Sigmoid colon (tissue), 7 donors: ENCODE results near the gene RHBDF2. TPM values are rescaled to one million over a fixed set of nuclear protein-coding genes. Genes with fewer than 3 reads are reported as not detected.

ENCODE experiments used
- DNase-seq: peaks from one replicate; pipeline ENCODE4 v3.0.0-alpha.2; 2019
- H3K27ac ChIP-seq, 4 donors: fragments of 200-600 bp; sonication (generic); one replicate each; pipeline ENCODE4 v1.5.1; 2016 to 2019; ENCODE audit warnings: mild to moderate bottlenecking in 1 of 4
- H3K27me3 ChIP-seq, 3 donors: fragments of 200-600 bp; sonication (generic); one replicate each; pipeline ENCODE4 v1.5.1; 2019; ENCODE audit warnings: mild to moderate bottlenecking in 1 of 3
- H3K36me3 ChIP-seq, 4 donors: fragments of 200-600 bp; sonication (generic); one replicate each; pipeline ENCODE4 v1.5.1; 2016 to 2019
- H3K4me1 ChIP-seq, 4 donors: fragments of 200-600 bp; sonication (generic); one replicate each; pipeline ENCODE4 v1.5.1; 2017 to 2019
- H3K4me3 ChIP-seq, 4 donors: fragments of 200-600 bp; sonication (generic); one replicate each; pipeline ENCODE4 v1.5.1; 2017 to 2019; ENCODE audit warnings: mild to moderate bottlenecking in 2 of 4, moderate library complexity in 1 of 4
- H3K9me3 ChIP-seq, 4 donors: fragments of 200-600 bp in 3 of 4; sonication (generic) in 3 of 4; one replicate each; pipeline versions ENCODE4 v1.5.1 to v1.6.1; 2013 to 2019
- EP300 ChIP-seq, 4 donors: sonication (generic); formaldehyde crosslinking; IDR thresholded peaks; one replicate each; pipeline ENCODE4 v1.6.1; 2017; ENCODE audit warnings: antibody characterized with exemption in 4 of 4
- POLR2A ChIP-seq, 2 donors: fragments of 450-650 bp; IDR thresholded peaks; one replicate each; pipeline ENCODE4 v1.6.1; 2016; ENCODE audit warnings: antibody characterized with exemption in 2 of 2, mild to moderate bottlenecking in 2 of 2, moderate library complexity in 2 of 2
- POLR2AphosphoS5 ChIP-seq, 4 donors: sonication (generic); formaldehyde crosslinking; IDR thresholded peaks; one replicate each; pipeline ENCODE4 v1.6.1; 2017; ENCODE audit warnings: antibody characterized with exemption in 4 of 4
- WGBS, 2 donors: extraction: QIAGEN DNeasy Blood & Tissue Kit; methylation state at CpG; one replicate each; pipeline ENCODE4 v1.1.7; 2013; 5-methylcytosine and 5-hydroxymethylcytosine counted together
- intact Hi-C: fragments of 100-400 bp; cut with DNase I; formaldehyde crosslinking; loops from one replicate; pipeline ENCODE4 v1.15.1; 2023
- polyA plus RNA-seq, 3 donors: library from polyadenylated mRNA; stranded (reverse); fragments of 200-250 nt; gene quantifications; one replicate each; pipeline ENCODE4 v1.2.3, GENCODE V29; 2013
- total RNA-seq, 4 donors: library from RNA; depleted of rRNA; stranded (reverse); fragments of >200 nt; gene quantifications; one replicate each; pipeline ENCODE4 v1.1.0, GENCODE V29; 2016
- TF ChIP-seq, protein P1 (sequence below), 4 experiments: fragments of 450-650 bp in 3 of 4; fragments of 200-600 bp in 1 of 4; IDR thresholded peaks; one replicate each; pipeline ENCODE4 v1.5.1; 2016 to 2019; ENCODE audit warnings: antibody characterized with exemption in 4 of 4, mild to moderate bottlenecking in 3 of 4, moderate library complexity in 2 of 4
- donor health status: healthy with polysubstance abuse.
- donor health status: Bipolar disorder and iron deficiency.
- donor health status: healthy.

RHBDF2 gene
- total and polyA plus RNA-seq, 7 donors = 1.2 to 35.7 (median 11.1) TPM

DNA sequence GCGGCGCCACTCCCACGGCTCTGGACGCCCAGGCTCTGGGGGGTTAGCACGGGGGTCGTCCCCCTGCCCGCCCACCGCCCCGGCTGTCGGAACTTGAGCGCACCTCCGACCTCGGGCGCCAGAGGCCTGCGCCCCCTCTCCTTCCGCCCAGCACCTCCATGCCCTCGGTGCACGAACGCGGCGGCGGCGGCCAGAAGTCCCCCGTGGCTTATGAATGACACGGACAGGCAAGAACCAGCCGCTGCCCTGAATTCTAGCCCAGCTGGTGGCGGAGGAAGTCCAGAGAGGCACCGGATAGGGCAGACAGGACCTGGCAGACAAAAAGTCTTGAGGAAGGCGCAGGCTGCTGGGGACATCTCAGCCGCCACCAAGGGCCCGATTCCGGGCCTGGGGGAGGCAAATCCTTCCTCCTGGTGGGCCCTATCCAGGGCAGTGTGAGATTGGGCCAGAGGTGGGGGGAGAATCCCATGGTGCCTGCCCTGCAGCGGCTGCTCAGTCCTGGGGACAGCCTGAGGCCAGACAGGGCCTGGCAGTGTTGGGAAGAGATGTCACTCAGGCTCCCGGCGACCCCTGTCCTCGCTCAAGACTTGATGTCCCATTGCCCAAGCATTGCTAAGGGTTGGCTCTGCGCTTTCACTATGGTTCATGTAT, 37.2 kb upstream of the RHBDF2 start:
- Histone ChIP-seq H3K27me3 (peaks cover 14 to 53% (median 41%) of the 10 kb centered on the region in 3 donors), H3K9me3 (no peaks in the 10 kb centered on the region), H3K36me3 (no peaks in the 10 kb centered on the region), H3K4me3 (peak overlapping the region; percentile 32 to 54 (median 48)), H3K27ac (peak overlapping the region; percentile 65 to 79 (median 74)), H3K4me1 (peaks cover 0 to 41% (median 29%) of the 10 kb centered on the region in 4 donors)
- TF ChIP-seq POLR2A (IDR thresholded peaks at IDR 0.05) = no peak
- no peak for TF ChIP-seq EP300 (IDR thresholded peaks at IDR 0.05)
- no peak for TF ChIP-seq POLR2AphosphoS5 (IDR thresholded peaks at IDR 0.05)
- WGBS, 2 donors = 26 to 32% methylated on average over 37 of the region's 37 CpGs
- intact Hi-C loops = no loop called here
- DNase-seq = no peak

- WGBS, 2 donors = 2% methylated on average over 95 of the region's 95 CpGs
- Histone ChIP-seq H3K4me1 (peaks cover 0 to 37% (median 29%) of the 10 kb centered on the region in 4 donors), H3K36me3 (no peaks in the 10 kb centered on the region), H3K4me3 (peak within 1 kb of the TSS; percentile 34 to 54 (median 48)), H3K27me3 (peaks cover 14 to 46% (median 39%) of the 10 kb centered on the region in 3 donors), H3K27ac (peak within 1 kb of the TSS; percentile 65 to 79 (median 74)), H3K9me3 (no peaks in the 10 kb centered on the region)
- DNase-seq = no peak
- intact Hi-C loops = no loop called here
- TF ChIP-seq POLR2A (IDR thresholded peaks at IDR 0.05) = no peak
- TF ChIP-seq, protein P1, sequence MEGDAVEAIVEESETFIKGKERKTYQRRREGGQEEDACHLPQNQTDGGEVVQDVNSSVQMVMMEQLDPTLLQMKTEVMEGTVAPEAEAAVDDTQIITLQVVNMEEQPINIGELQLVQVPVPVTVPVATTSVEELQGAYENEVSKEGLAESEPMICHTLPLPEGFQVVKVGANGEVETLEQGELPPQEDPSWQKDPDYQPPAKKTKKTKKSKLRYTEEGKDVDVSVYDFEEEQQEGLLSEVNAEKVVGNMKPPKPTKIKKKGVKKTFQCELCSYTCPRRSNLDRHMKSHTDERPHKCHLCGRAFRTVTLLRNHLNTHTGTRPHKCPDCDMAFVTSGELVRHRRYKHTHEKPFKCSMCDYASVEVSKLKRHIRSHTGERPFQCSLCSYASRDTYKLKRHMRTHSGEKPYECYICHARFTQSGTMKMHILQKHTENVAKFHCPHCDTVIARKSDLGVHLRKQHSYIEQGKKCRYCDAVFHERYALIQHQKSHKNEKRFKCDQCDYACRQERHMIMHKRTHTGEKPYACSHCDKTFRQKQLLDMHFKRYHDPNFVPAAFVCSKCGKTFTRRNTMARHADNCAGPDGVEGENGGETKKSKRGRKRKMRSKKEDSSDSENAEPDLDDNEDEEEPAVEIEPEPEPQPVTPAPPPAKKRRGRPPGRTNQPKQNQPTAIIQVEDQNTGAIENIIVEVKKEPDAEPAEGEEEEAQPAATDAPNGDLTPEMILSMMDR (IDR thresholded peaks at IDR 0.05) = no peak
- TF ChIP-seq POLR2AphosphoS5 (IDR thresholded peaks at IDR 0.05) = no peak
- TF ChIP-seq EP300 (IDR thresholded peaks at IDR 0.05) = no peak
Observed at GRCh38 chr17:76537578-76538280, 36.5 kb upstream of the RHBDF2 start, which contains the start of gene CYGB. Gene CYGB, minus strand, starts transcription at chr17:76537709. Its CDS starts 167 bp downstream, at chr17:76537542.

GRCh38 chr17:76537288-76537577, 36.0 kb upstream of the RHBDF2 start:
- TF ChIP-seq EP300 (IDR thresholded peaks at IDR 0.05) = no peak
- no peak for TF ChIP-seq POLR2A (IDR thresholded peaks at IDR 0.05)
- TF ChIP-seq POLR2AphosphoS5 (IDR thresholded peaks at IDR 0.05) = no peak
- TF ChIP-seq, protein P1 (IDR thresholded peaks at IDR 0.05) = no peak
- H3K4me1 ChIP-seq = peaks cover 0 to 37% (median 29%) of the 10 kb centered on the region in 4 donors

DNA sequence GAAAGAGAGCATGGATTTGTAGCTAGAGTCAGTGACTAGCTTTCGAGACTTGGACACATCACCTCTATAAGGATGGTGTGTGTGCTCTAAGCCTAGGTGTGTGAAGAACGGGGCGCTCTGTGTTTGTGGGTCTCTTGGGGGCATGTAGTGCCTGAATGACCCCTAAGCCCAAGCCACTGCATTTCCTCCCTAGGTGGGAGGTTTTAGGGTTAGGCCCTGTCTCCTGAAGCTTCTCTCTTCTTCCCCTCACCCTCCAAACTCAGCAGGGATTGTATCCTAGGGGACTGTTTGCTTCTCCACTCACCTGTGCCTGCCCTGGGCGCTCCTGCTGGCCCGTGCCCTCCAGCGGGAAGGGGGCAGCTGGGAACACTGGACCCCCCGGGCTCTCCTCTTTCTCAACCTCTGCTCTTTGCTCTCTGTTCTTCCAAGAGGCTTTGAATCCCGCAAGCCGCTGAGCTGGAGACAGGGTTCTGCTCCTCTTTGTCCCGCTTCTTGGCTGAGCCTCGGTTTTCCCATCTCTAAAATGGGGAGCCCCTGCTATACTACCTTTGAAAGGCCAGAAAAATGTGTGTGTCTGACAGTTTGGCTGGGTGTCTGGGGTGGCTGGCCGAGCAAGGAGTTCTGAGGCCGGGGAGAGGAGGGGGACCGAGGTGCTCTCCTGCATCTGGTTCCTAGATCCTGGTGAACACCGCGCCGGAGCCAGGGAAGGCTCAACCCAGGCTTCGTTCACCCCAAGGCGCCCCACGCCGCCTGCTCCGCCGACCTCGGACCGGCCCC, 35.5 kb upstream of the RHBDF2 start:
- Histone ChIP-seq H3K9me3 (no peaks in the 10 kb centered on the region), H3K27me3 (peaks cover 14 to 40% (median 31%) of the 10 kb centered on the region in 3 donors), H3K27ac (peak overlapping the region; percentile 65 to 79 (median 74)), H3K36me3 (no peaks in the 10 kb centered on the region), H3K4me1 (peaks cover 0 to 38% (median 30%) of the 10 kb centered on the region in 4 donors), H3K4me3 (peak overlapping the region; percentile 34 to 54 (median 48))
- 67 to 70% methylated on average over 25 of the region's 25 CpGs for WGBS, 2 donors
- intact Hi-C loops = no loop called here
- DNase-seq = no peak
- TF ChIP-seq POLR2AphosphoS5 (IDR thresholded peaks at IDR 0.05) = no peak
- TF ChIP-seq POLR2A (IDR thresholded peaks at IDR 0.05) = no peak
- no peak for TF ChIP-seq EP300 (IDR thresholded peaks at IDR 0.05)
- TF ChIP-seq, protein P1 (IDR thresholded peaks at IDR 0.05) = no peak

More at GRCh38 chr17:76537288-76537577, 36.0 kb upstream of the RHBDF2 start:
- peaks cover 14 to 41% (median 34%) of the 10 kb centered on the region in 3 donors for H3K27me3 ChIP-seq
- H3K4me3 ChIP-seq = peak overlapping the region; percentile 34 to 54 (median 48)
- no peaks in the 10 kb centered on the region for H3K36me3 ChIP-seq
- peak overlapping the region; percentile 65 to 79 (median 74) for H3K27ac ChIP-seq
- intact Hi-C loops = no loop called here
- no peak for DNase-seq
- 5 to 13% methylated on average over 26 of the region's 26 CpGs for WGBS, 2 donors
- no peaks in the 10 kb centered on the region for H3K9me3 ChIP-seq
